C1 segment of cervical spinal cord (tissue), 14 donors: Measurements from ENCODE around the gene SERINC1.

Experiments used
- DNase-seq, 14 donors: peaks; one replicate each; lab custom pipeline; 2025; lab: John Stamatoyannopoulos, UW

Gene SERINC1

GRCh38 chr6:122393351-122393896, 78.2 kb downstream of the SERINC1 start:
- DNase-seq, result no peak
